ENCODE data around the gene LASP1. TPM values are rescaled to one million over a fixed set of nuclear protein-coding genes. Genes with fewer than 3 reads are reported as not detected.
"Not testable (repeated sequence)": the region's sequence is repeated elsewhere in the genome, so short reads cannot be mapped to it uniquely, and the experiment has no call there.

The LASP1 gene
- 172 TPM for total RNA-seq
- long read RNA-seq, full-length matches to known transcripts = 44 of 275 reads
- long read RNA-seq, partial matches to known transcripts = 221 of 275 reads
- long read RNA-seq, other reads (novel, unspliced or antisense) = 10 of 275 reads

GRCh38 chr17:38869526-38870258, at the start of gene LASP1:
Gene LASP1, plus strand, starts transcription at chr17:38870058. Its CDS starts 132 bp downstream, at chr17:38870190.
- DNase-seq (ENCODE audit: low spot score) = peak; percentile 97

GRCh38 chr17:38824899-38825761, 44.7 kb upstream of the LASP1 start, which contains the start of gene CWC25:
Gene CWC25, minus strand, starts transcription at chr17:38825321. Its CDS starts 138 bp downstream, at chr17:38825183.
- DNase-seq (ENCODE audit: low spot score) = peak; percentile 99

GRCh38 chr17:38825762-38826247, 44.1 kb upstream of the LASP1 start:
- DNase-seq (ENCODE audit: low spot score) = no peak

- DNase-seq (ENCODE audit: low spot score) = no peak
Observed at GRCh38 chr17:38844261-38844757, 25.5 kb upstream of the LASP1 start.

- no peak for DNase-seq (ENCODE audit: low spot score)
Observed at GRCh38 chr17:38848557-38848891, 21.3 kb upstream of the LASP1 start.

GRCh38 chr17:38848939-38849605, 20.8 kb upstream of the LASP1 start:
- DNase-seq (ENCODE audit: low spot score) = no peak

GRCh38 chr17:38850374-38850773, 19.5 kb upstream of the LASP1 start:
- no peak for DNase-seq (ENCODE audit: low spot score)

- DNase-seq (ENCODE audit: low spot score) = no peak
Observed at GRCh38 chr17:38851434-38851833, 18.4 kb upstream of the LASP1 start.

GRCh38 chr17:38852771-38853291, 17.0 kb upstream of the LASP1 start:
- DNase-seq (ENCODE audit: low spot score) = no peak

GRCh38 chr17:38853292-38854219, 16.3 kb upstream of the LASP1 start, which contains the start of gene RPL23:
Gene RPL23, minus strand, starts transcription at chr17:38853721. Its CDS starts 11 bp downstream, at chr17:38853710.
- DNase-seq (ENCODE audit: low spot score) = peak; percentile 95

- DNase-seq (ENCODE audit: low spot score) = not testable (repeated sequence)
Observed at GRCh38 chr17:38855101-38855714, 14.7 kb upstream of the LASP1 start.

GRCh38 chr17:38857271-38857670, 12.6 kb upstream of the LASP1 start:
- no peak for DNase-seq (ENCODE audit: low spot score)

- no peak for DNase-seq (ENCODE audit: low spot score)
Observed at GRCh38 chr17:38861399-38861843, 8.4 kb upstream of the LASP1 start.

GRCh38 chr17:38864636-38865398, 5.0 kb upstream of the LASP1 start:
- DNase-seq (ENCODE audit: low spot score) = no peak

- no peak for DNase-seq (ENCODE audit: low spot score)
Observed at GRCh38 chr17:38867179-38867967, 2.5 kb upstream of the LASP1 start.

- no peak for DNase-seq (ENCODE audit: low spot score)
Observed at GRCh38 chr17:38867968-38868816, 1.7 kb upstream of the LASP1 start.

Measured in mesenteric fat pad (tissue), 1 donor.